ENCODE results near the gene SCUBE1. TPM values are rescaled to one million over a fixed set of nuclear protein-coding genes. Genes with fewer than 3 reads are reported as not detected.
"Not testable (repeated sequence)": the region's sequence is repeated elsewhere in the genome, so short reads cannot be mapped to it uniquely, and the experiment has no call there.

Gene SCUBE1
- total RNA-seq, 5 donors from 2014 or later (not counting 1 experiment from before 2014, with no cell fraction given) = 0.03 to 0.10 TPM; not detected in 3

DNA sequence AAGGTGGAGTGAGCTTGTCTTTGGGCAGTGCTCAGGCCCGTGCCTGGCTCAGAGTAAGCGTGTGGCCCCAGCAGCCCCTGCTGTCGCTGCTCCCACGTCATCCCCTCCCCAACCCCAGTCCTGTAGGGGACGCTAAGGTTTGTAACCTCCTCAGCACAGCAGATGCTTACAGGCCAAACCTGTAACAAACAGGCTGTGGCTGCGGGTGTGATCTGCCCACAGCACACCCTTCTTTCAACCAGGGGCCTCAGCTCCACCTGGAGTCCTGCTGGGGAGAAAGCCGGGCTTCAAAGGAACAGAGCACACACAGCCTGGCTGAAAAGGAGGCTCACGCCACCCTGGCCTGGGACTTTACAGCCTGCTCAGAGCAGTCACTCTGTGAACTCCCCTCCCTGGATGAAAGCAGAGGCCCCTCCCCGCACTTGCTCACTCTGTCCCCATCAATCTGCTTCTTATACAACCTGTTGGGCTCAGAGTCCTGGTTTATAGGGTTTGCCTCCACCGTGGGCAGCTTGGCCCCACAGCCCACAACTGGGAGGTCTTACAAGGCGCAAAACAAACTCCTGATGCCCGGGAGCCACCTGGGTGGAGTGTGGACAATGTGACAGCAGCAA, 54.3 kb downstream of the SCUBE1 start:
- Mint-ChIP-seq H3K36me3 (no peaks in the 10 kb centered on the region), H3K4me1 (peaks cover 0 to 6% (median 3%) of the 10 kb centered on the region in 3 donors), H3K27me3 (peaks cover 0 to 2% of the 10 kb centered on the region in 2 donors), H3K9me3 (no peaks in the 10 kb centered on the region), H3K4me3 (no peak overlapping the region), H3K27ac (no peak overlapping the region)
- Histone ChIP-seq H3K27ac (ENCODE audit: low read length) (no peak overlapping the region), H3K9me3 (no peaks in the 10 kb centered on the region), H3K27me3 (replicated peaks in 1 of 2; ENCODE audit: control insufficient read depth in 2 of 2, extremely low read depth in 1 of 2, insufficient read depth in 2 of 2, low read length in 1 of 2) (peaks cover 0 to 16% of the 10 kb centered on the region in 2 experiments), H3K4me3 (ENCODE audit: control insufficient read depth in 1 of 2, extremely low read depth in 1 of 2, low read length in 1 of 2) (no peak overlapping the region), H3K36me3 (ENCODE audit: control insufficient read depth in 2 of 2, extremely low read depth in 1 of 2, insufficient read depth in 1 of 2, low read length in 1 of 2) (no peaks in the 10 kb centered on the region), H3K4me1 (ENCODE audit: control insufficient read depth in 1 of 2, extremely low read depth in 1 of 2, insufficient read depth in 2 of 2, low read length in 2 of 2) (peaks cover 0 to 16% of the 10 kb centered on the region in 2 experiments)
- 62% methylated on average over 10 of the region's 12 CpGs for WGBS (ENCODE audit: insufficient coverage)
- ChIA-PET CTCF (no interaction called here), POLR2A (no interaction called here)
- DNase-seq = no peak
- peak in 2 of 4 experiments; percentile 23 to 30 for ATAC-seq (replicated peaks in 1 of 4)

DNA sequence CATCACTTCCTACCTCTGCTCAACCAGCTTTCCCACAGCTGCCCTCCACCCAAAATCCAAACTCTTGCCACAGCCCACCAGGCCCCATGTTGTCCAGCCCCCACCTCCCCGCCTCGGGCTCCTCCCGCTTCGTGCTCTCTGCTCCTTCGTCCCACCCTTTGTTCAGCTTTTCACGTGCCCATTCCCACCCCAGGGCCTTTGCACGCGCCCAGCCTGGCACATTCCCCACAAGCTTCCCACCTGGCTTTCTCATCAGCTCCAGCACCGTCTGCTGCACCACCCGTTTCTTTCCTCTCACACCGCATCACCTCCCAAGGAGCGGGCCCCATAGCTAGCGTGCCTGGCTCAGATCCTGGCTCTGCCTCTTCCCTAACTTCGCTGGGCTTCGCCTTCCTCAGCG, 54.8 kb downstream of the SCUBE1 start:
- 95% methylated on average over 16 of the region's 16 CpGs for WGBS (ENCODE audit: insufficient coverage)

DNA sequence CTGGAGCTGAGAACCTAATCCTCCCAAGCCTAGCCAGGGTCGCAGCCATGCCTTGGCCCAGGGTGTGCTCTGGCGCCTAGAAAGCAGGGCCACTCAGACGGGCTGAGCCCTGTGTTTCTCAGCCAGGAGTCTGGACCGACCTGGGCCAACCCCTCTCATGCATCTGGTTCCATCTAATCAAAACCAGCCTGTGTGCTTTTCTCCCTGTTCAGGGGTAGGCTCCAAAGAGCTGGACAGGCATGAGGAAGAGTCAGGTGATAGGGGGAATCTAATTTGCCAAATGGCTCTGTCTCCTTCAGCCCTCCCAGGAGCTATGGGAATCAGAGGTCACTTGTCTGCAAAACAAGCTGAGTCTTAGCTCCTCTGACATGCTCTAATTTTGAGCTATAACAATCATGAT, 55.7 kb downstream of the SCUBE1 start:
- peaks cover 0 to 2% of the 10 kb centered on the region in 2 donors for H3K27me3 Mint-ChIP-seq
- H3K4me3 ChIP-seq (ENCODE audit: control insufficient read depth in 1 of 2, extremely low read depth in 1 of 2, low read length in 1 of 2) = no peak overlapping the region
- CTCF ChIA-PET = no interaction called here

More for the DNA sequence above, 54.8 kb downstream of the SCUBE1 start:
- no peak overlapping the region for H3K27ac ChIP-seq (ENCODE audit: low read length)
- ATAC-seq (replicated peaks in 1 of 4) (no peak), DNase-seq (no peak)
- ChIA-PET CTCF (no interaction called here), POLR2A (no interaction called here)
- H3K27me3 Mint-ChIP-seq = peaks cover 0 to 2% of the 10 kb centered on the region in 2 donors
- no peaks in the 10 kb centered on the region for H3K36me3 Mint-ChIP-seq
- peaks cover 0 to 6% (median 3%) of the 10 kb centered on the region in 3 donors for H3K4me1 Mint-ChIP-seq
- H3K36me3 ChIP-seq (ENCODE audit: control insufficient read depth in 2 of 2, extremely low read depth in 1 of 2, insufficient read depth in 1 of 2, low read length in 1 of 2) = no peaks in the 10 kb centered on the region
- peaks cover 0 to 16% of the 10 kb centered on the region in 2 experiments for H3K27me3 ChIP-seq (replicated peaks in 1 of 2; ENCODE audit: control insufficient read depth in 2 of 2, extremely low read depth in 1 of 2, insufficient read depth in 2 of 2, low read length in 1 of 2)
- no peak overlapping the region for H3K4me3 Mint-ChIP-seq
- H3K4me3 ChIP-seq (ENCODE audit: control insufficient read depth in 1 of 2, extremely low read depth in 1 of 2, low read length in 1 of 2) = no peak overlapping the region
- H3K4me1 ChIP-seq (ENCODE audit: control insufficient read depth in 1 of 2, extremely low read depth in 1 of 2, insufficient read depth in 2 of 2, low read length in 2 of 2) = peaks cover 0 to 16% of the 10 kb centered on the region in 2 experiments
- no peaks in the 10 kb centered on the region for H3K9me3 ChIP-seq
- H3K27ac Mint-ChIP-seq = no peak overlapping the region
- no peaks in the 10 kb centered on the region for H3K9me3 Mint-ChIP-seq

DNA sequence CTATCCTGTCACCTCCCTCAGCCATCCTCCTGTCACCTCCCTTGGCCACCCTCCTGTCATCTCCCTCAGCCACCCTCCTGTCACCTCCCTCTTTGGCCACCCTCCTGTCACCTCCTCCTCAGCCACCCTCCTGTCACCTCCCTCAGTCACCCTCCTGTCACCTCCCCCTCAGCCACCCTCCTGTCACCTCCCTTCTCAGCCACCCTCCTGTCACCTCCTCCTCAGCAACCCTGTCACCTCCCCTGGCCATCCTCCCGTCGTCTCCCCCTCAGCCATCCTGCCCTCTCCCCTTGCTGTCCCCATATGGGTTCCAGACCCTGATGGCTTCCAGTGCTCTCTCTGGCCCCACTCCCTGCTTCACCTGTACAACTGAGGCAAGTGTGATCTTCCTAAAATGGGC, 61.8 kb downstream of the SCUBE1 start:
- Mint-ChIP-seq H3K9me3 (no peaks in the 10 kb centered on the region), H3K27me3 (peaks cover 0 to 3% of the 10 kb centered on the region in 2 donors), H3K36me3 (no peaks in the 10 kb centered on the region), H3K4me1 (no peaks in the 10 kb centered on the region), H3K27ac (no peak overlapping the region), H3K4me3 (no peak overlapping the region)
- DNase-seq = peak in 1 of 35 experiments; percentile 18
- POLR2A ChIA-PET = no interaction called here
- CTCF ChIA-PET = no interaction called here
- no peak overlapping the region for H3K27ac ChIP-seq (ENCODE audit: low read length)
- no peaks in the 10 kb centered on the region for H3K9me3 ChIP-seq
- no peaks in the 10 kb centered on the region for H3K36me3 ChIP-seq (ENCODE audit: control insufficient read depth in 2 of 2, extremely low read depth in 1 of 2, insufficient read depth in 1 of 2, low read length in 1 of 2)
- peaks cover 0 to 27% of the 10 kb centered on the region in 2 experiments for H3K27me3 ChIP-seq (replicated peaks in 1 of 2; ENCODE audit: control insufficient read depth in 2 of 2, extremely low read depth in 1 of 2, insufficient read depth in 2 of 2, low read length in 1 of 2)
- no peak for ATAC-seq (replicated peaks in 1 of 4)
- peaks cover 0 to 6% of the 10 kb centered on the region in 2 experiments for H3K4me1 ChIP-seq (ENCODE audit: control insufficient read depth in 1 of 2, extremely low read depth in 1 of 2, insufficient read depth in 2 of 2, low read length in 2 of 2)
- H3K4me3 ChIP-seq (ENCODE audit: control insufficient read depth in 1 of 2, extremely low read depth in 1 of 2, low read length in 1 of 2) = no peak overlapping the region
- 54% methylated on average over 2 of the region's 2 CpGs for WGBS (ENCODE audit: insufficient coverage)

More for the DNA sequence above, 55.7 kb downstream of the SCUBE1 start:
- Histone ChIP-seq H3K9me3 (no peaks in the 10 kb centered on the region), H3K27me3 (replicated peaks in 1 of 2; ENCODE audit: control insufficient read depth in 2 of 2, extremely low read depth in 1 of 2, insufficient read depth in 2 of 2, low read length in 1 of 2) (peaks cover 0 to 19% of the 10 kb centered on the region in 2 experiments), H3K36me3 (ENCODE audit: control insufficient read depth in 2 of 2, extremely low read depth in 1 of 2, insufficient read depth in 1 of 2, low read length in 1 of 2) (no peaks in the 10 kb centered on the region), H3K4me1 (ENCODE audit: control insufficient read depth in 1 of 2, extremely low read depth in 1 of 2, insufficient read depth in 2 of 2, low read length in 2 of 2) (peaks cover 0 to 16% of the 10 kb centered on the region in 2 experiments), H3K27ac (ENCODE audit: low read length) (no peak overlapping the region)
- H3K4me3 Mint-ChIP-seq = no peak overlapping the region
- no peak for ATAC-seq (replicated peaks in 1 of 4)
- H3K9me3 Mint-ChIP-seq = no peaks in the 10 kb centered on the region
- 65% methylated on average over 2 of the region's 4 CpGs for WGBS (ENCODE audit: insufficient coverage)
- H3K27ac Mint-ChIP-seq = no peak overlapping the region
- POLR2A ChIA-PET = no interaction called here
- H3K36me3 Mint-ChIP-seq = no peaks in the 10 kb centered on the region
- peaks cover 0 to 6% (median 3%) of the 10 kb centered on the region in 3 donors for H3K4me1 Mint-ChIP-seq
- DNase-seq = no peak

DNA sequence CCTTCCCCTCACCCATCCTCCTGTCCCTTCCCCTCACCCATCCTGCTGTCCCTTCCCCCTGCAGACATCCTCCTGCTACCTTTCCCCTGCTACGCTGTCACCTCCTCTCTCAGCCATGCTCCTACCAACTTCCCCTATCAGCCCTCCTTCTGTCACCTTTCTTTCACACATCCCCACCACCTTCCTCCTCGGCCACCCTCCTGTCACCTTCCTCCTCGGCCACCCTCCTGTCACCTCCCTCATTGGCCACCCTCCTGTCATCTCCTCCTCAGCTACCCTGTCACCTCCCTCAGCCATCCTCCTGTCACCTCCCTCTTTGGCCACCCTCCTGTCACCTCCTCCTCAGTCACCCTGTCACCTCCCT, 62.7 kb downstream of the SCUBE1 start:
- ATAC-seq (replicated peaks in 1 of 4); CTCF ChIA-PET; H3K9me3 ChIP-seq; POLR2A ChIA-PET; H3K9me3 Mint-ChIP-seq; H3K27ac ChIP-seq (ENCODE audit: low read length); H3K27ac Mint-ChIP-seq; H3K4me3 ChIP-seq (ENCODE audit: control insufficient read depth in 1 of 2, extremely low read depth in 1 of 2, low read length in 1 of 2); H3K4me3 Mint-ChIP-seq; H3K4me1 ChIP-seq (ENCODE audit: control insufficient read depth in 1 of 2, extremely low read depth in 1 of 2, insufficient read depth in 2 of 2, low read length in 2 of 2); H3K27me3 Mint-ChIP-seq; H3K36me3 ChIP-seq (ENCODE audit: control insufficient read depth in 2 of 2, extremely low read depth in 1 of 2, insufficient read depth in 1 of 2, low read length in 1 of 2); H3K4me1 Mint-ChIP-seq; H3K36me3 Mint-ChIP-seq: not testable (repeated sequence)
- H3K27me3 ChIP-seq (replicated peaks in 1 of 2; ENCODE audit: control insufficient read depth in 2 of 2, extremely low read depth in 1 of 2, insufficient read depth in 2 of 2, low read length in 1 of 2) = peaks cover 0 to 30% of the 10 kb centered on the region in 2 experiments
- WGBS (ENCODE audit: insufficient coverage) = 28% methylated on average over 3 of the region's 3 CpGs
- peak in 1 of 35 experiments; percentile 20 for DNase-seq

DNA sequence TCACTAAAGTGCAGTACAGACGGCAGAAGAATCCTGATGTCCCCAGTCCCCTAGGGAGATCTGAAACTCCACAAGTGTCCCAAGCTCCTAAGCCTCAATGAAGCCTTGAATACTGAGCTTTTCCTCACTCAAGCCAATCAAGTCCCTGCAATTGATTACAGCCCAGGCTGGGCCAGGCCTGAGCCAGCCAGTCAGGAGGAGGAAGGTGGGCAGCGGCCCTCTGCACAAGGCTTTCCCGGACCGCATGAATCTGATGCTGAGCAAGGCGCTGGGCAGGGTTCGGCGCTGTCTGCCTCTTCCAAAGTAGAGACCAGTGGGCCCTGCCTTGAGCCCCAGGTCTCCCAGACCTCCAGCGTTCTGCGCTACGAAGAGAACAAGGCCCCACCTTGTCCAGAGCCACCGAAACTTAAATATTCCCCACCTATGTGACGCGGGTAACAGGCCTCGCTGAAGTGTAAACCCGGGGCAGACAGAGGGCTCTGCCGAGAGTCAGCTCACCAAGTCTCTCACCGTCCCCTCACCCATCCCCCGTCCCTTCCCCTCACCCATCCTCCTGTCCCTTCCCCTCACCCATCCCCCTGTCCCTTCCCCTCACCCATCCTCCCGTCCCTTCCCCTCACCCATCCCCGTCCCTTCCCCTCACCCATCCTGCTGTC, 63.2 kb downstream of the SCUBE1 start:
- Histone ChIP-seq H3K27me3 (replicated peaks in 1 of 2; ENCODE audit: control insufficient read depth in 2 of 2, extremely low read depth in 1 of 2, insufficient read depth in 2 of 2, low read length in 1 of 2) (peaks cover 0 to 29% of the 10 kb centered on the region in 2 experiments), H3K27ac (ENCODE audit: low read length) (no peak overlapping the region), H3K9me3 (no peaks in the 10 kb centered on the region), H3K36me3 (ENCODE audit: control insufficient read depth in 2 of 2, extremely low read depth in 1 of 2, insufficient read depth in 1 of 2, low read length in 1 of 2) (no peaks in the 10 kb centered on the region), H3K4me1 (ENCODE audit: control insufficient read depth in 1 of 2, extremely low read depth in 1 of 2, insufficient read depth in 2 of 2, low read length in 2 of 2) (peaks cover 0 to 6% of the 10 kb centered on the region in 2 experiments), H3K4me3 (ENCODE audit: control insufficient read depth in 1 of 2, extremely low read depth in 1 of 2, low read length in 1 of 2) (no peak overlapping the region)
- H3K27me3 Mint-ChIP-seq = peaks cover 0 to 7% of the 10 kb centered on the region in 2 donors
- ChIA-PET CTCF (no interaction called here), POLR2A (no interaction called here)
- no peak for ATAC-seq (replicated peaks in 1 of 4)
- 86% methylated on average over 19 of the region's 20 CpGs for WGBS (ENCODE audit: insufficient coverage)
- H3K9me3 Mint-ChIP-seq = no peaks in the 10 kb centered on the region
- no peak overlapping the region for H3K27ac Mint-ChIP-seq
- no peaks in the 10 kb centered on the region for H3K4me1 Mint-ChIP-seq
- H3K4me3 Mint-ChIP-seq = no peak overlapping the region
- DNase-seq = no peak
- no peaks in the 10 kb centered on the region for H3K36me3 Mint-ChIP-seq

Measured in T-cell (primary cell).